ENCODE measurements around the gene ROBO3.

DNA sequence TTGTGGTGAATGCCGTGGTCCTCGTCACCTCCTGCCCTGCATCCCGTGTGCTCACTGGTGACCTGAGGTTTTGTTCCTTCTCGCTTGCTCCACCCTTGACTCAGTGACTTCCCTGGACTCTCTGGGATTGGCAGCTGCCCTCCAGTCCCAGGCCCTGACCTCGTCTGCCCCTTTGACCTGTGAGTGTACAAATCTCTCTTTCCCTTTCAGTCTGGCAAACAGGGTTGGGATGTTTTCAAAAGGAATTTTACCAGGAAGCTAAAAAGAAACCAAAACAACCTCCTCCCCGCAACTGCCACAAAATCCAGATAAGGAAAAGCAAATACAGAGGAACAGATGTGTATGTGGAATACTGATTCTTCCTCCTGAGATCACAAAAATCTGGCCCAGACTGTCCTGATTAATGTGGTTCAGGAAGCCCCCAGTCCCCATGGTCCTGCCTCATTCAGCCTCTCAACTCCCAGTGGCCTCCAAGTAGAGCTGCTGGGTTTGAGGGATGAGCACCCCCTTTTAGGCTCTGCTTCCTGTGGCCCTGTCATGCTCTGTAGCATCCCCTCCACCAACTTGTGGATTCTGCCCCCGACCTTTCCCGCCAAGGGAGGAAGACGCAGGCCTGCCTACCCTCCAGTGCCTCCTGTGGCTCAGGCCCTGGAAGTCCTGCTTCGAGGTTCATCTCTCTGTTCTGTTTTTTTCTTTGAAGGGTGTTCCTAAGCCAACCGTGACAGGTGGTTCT is 17.3 kb downstream of the ROBO3 start:
- no peak for TF ChIP-seq CTCF (IDR thresholded peaks at IDR 0.05)
- TF ChIP-seq POLR2A (IDR thresholded peaks at IDR 0.05), result no peak

Data from thyroid gland (tissue), 4 donors.